Thyroid gland (tissue), 4 donors: ENCODE measurements around the gene STAT1. TPM values are rescaled to one million over a fixed set of nuclear protein-coding genes. Genes with fewer than 3 reads are reported as not detected.

Experiments used
- DNase-seq, 2 donors: peaks; one replicate each; pipeline ENCODE4 v3.0.0-alpha.2; 2019
- H3K27ac ChIP-seq, 3 donors: fragments of 200-600 bp; sonication (generic); 1 replicate in 2 of 3; 2 replicates in 1 of 3; pipeline ENCODE4 v1.5.1; 2016 to 2019; ENCODE audit warnings: mild to moderate bottlenecking in 1 of 3, moderate library complexity in 1 of 3
- H3K27me3 ChIP-seq: fragments of 200-600 bp; sonication (generic); one replicate; pipeline ENCODE4 v1.5.1; 2019
- H3K36me3 ChIP-seq, 2 donors: fragments of 200-600 bp; sonication (generic); one replicate each; pipeline ENCODE4 v1.5.1; 2016 to 2019
- H3K4me1 ChIP-seq, 2 donors: fragments of 200-600 bp; sonication (generic); one replicate each; pipeline ENCODE4 v1.5.1; 2017 to 2019
- H3K4me3 ChIP-seq, 3 donors: fragments of 200-600 bp; sonication (generic); replicated peaks in 1 of 3; 1 replicate in 2 of 3; 2 replicates in 1 of 3; pipeline ENCODE4 v1.5.1; 2016; ENCODE audit warnings: mild to moderate bottlenecking in 1 of 3
- H3K9me3 ChIP-seq: fragments of 200-600 bp; sonication (generic); one replicate; pipeline ENCODE4 v1.5.1; 2017
- POLR2A ChIP-seq, 2 donors: fragments of 450-650 bp; IDR thresholded peaks; one replicate each; pipeline ENCODE4 v1.6.1; 2017; ENCODE audit warnings: antibody characterized with exemption in 2 of 2, mild to moderate bottlenecking in 2 of 2, moderate library complexity in 1 of 2
- WGBS, 2 donors: methylation state at CpG; one replicate each; pipeline ENCODE4 v1.1.5; 2017; 5-methylcytosine and 5-hydroxymethylcytosine counted together
- intact Hi-C: fragments of 100-400 bp; cut with DNase I; formaldehyde crosslinking; loops from one replicate; pipeline ENCODE4 v1.15.1; 2023
- total RNA-seq, 4 donors: library from RNA; depleted of rRNA; stranded (reverse); fragments of >200 nt; gene quantifications; one replicate each; pipeline ENCODE4 v1.2.3, GENCODE V29; 2016
- TF ChIP-seq, protein P1 (sequence below), 6 experiments: fragments of 200-600 bp in 3 of 6; fragments of 450-650 bp in 3 of 6; sonication (generic) in 3 of 6; IDR thresholded peaks; one replicate each; pipeline ENCODE4 v1.5.1; 2016 to 2019; ENCODE audit warnings: antibody characterized with exemption in 6 of 6, mild to moderate bottlenecking in 2 of 6, inconsistent platforms in 1 of 6, moderate library complexity in 1 of 6

STAT1 gene
- total RNA-seq, 4 donors from 2014 or later: 38.0 to 87.7 (median 61.3) TPM

DNA sequence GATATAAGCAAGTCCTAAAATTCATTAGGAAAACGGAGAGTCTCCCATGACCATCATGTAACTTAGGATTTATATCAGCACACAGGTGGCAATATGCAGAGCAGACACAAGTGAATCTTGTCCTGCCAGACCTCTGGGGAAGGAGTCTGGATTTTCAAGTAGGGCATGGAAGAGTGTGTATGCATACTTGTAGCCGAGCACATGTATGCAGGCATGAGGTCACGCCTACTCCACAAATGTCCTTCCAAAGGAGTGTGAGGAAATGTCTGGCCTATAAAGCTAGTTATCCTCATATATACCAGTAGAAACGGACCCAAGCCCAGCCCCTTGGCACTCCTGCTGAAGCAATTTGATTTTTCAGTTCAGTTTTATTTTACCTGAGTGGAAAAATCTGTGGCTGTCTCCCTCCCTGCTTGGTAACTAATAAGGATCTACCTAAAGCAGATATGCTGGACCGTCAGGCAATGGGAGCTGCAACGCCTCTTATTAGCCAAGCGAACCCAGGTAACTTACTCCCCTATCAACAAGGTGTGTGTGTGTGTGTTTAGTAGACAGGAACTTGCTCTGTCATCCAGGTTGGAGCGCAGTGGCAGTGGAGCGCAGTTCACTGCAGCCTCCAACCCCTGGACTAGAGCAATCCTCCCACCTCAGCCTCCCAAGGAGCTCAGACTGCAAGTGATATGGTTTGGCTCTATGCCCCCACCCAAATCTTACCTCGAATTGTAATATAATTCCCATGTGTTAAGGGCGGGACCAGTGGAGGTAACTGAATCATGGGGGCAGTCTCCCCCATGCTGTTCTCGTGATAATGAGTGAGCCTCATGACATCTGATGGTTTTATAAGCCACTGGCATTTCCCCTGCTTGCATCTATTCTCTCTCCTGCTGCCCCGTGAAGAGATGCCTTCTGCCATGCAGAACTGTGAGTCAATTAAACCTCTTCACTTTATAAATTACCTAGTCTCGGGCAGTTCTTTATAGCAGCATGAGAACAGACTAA, 2.8 kb downstream of the STAT1 start:
- 89 to 93% methylated on average over 14 of the region's 14 CpGs for WGBS, 2 donors

DNA sequence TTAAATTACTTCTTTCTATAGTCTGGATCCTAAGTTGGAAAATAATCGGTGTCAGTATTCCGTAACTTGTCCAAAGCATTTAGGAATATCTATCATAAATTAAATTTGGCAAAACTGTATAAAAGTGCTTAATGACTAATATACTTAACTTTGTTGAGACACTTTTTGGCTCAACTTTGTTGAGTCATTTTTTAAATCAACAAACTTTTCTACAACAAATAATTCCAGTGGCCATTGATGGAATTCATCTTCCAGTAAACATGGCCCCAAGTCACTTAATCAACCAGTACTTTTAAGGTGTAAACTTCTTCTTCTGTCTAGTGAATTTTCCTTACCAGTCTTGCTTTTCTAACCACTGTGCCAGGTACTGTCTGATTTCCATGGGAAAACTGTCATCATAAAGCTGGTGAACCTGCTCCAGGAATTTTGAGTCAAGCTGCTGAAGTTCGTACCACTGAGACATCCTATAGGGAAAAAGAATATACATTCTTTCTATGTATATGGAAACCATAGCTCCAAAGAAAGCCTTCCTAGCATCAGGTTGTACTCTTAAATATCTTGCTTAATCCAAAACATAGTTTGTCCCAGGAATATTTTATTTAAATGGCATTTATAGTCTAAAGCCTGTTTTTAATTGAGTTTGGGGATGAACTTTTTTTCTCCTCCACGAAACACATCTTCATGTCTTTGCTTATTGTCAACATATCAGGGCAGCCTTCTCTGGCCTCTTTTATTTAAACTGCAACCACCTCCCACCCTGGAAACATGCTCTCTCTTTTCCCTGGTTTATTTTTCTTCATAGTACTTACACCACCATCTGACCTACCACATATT, 4.2 kb downstream of the STAT1 start:
- Histone ChIP-seq H3K4me3 (no peak overlapping the region), H3K4me1 (peaks cover 14 to 29% of the 10 kb centered on the region in 2 donors), H3K36me3 (peaks cover 22 to 23% of the 10 kb centered on the region in 2 donors), H3K27ac (no peak overlapping the region), H3K9me3 (no peaks in the 10 kb centered on the region), H3K27me3 (no peaks in the 10 kb centered on the region)
- 94 to 97% methylated on average over 4 of the region's 4 CpGs for WGBS, 2 donors
- TF ChIP-seq, protein P1, sequence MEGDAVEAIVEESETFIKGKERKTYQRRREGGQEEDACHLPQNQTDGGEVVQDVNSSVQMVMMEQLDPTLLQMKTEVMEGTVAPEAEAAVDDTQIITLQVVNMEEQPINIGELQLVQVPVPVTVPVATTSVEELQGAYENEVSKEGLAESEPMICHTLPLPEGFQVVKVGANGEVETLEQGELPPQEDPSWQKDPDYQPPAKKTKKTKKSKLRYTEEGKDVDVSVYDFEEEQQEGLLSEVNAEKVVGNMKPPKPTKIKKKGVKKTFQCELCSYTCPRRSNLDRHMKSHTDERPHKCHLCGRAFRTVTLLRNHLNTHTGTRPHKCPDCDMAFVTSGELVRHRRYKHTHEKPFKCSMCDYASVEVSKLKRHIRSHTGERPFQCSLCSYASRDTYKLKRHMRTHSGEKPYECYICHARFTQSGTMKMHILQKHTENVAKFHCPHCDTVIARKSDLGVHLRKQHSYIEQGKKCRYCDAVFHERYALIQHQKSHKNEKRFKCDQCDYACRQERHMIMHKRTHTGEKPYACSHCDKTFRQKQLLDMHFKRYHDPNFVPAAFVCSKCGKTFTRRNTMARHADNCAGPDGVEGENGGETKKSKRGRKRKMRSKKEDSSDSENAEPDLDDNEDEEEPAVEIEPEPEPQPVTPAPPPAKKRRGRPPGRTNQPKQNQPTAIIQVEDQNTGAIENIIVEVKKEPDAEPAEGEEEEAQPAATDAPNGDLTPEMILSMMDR (IDR thresholded peaks at IDR 0.05): no peak
- TF ChIP-seq POLR2A (IDR thresholded peaks at IDR 0.05): no peak
- intact Hi-C loops: loop anchor here (5.0 kb wide), 1 partner anchor 127 kb away; the partner anchor contains the start of gene GLS
- no peak for DNase-seq

More for the DNA sequence above, 2.8 kb downstream of the STAT1 start:
- H3K4me1 ChIP-seq: peaks cover 17 to 31% of the 10 kb centered on the region in 2 donors
- H3K36me3 ChIP-seq: peaks cover 13 to 15% of the 10 kb centered on the region in 2 donors
- intact Hi-C loops: loop anchor here (5.0 kb wide), 1 partner anchor 129 kb away; the partner anchor contains the start of gene GLS
- H3K27me3 ChIP-seq: no peaks in the 10 kb centered on the region
- DNase-seq: no peak
- H3K4me3 ChIP-seq: no peak overlapping the region
- H3K27ac ChIP-seq: no peak overlapping the region
- TF ChIP-seq, protein P1 (IDR thresholded peaks at IDR 0.05): no peak
- no peak for TF ChIP-seq POLR2A (IDR thresholded peaks at IDR 0.05)
- H3K9me3 ChIP-seq: no peaks in the 10 kb centered on the region

- no peak for DNase-seq
- TF ChIP-seq, protein P1 (IDR thresholded peaks at IDR 0.05): no peak
- TF ChIP-seq POLR2A (IDR thresholded peaks at IDR 0.05): no peak
- Histone ChIP-seq H3K4me3 (no peak overlapping the region), H3K9me3 (no peaks in the 10 kb centered on the region), H3K27ac (no peak overlapping the region), H3K4me1 (peaks cover 9 to 26% of the 10 kb centered on the region in 2 donors), H3K27me3 (no peaks in the 10 kb centered on the region), H3K36me3 (peaks cover 31 to 35% of the 10 kb centered on the region in 2 donors)
- intact Hi-C loops: no loop called here
Observed at GRCh38 chr2:191008286-191008685, 5.7 kb downstream of the STAT1 start.

GRCh38 chr2:191006997-191007783, 6.8 kb downstream of the STAT1 start:
- Histone ChIP-seq H3K4me1 (peaks cover 0 to 18% of the 10 kb centered on the region in 2 donors), H3K36me3 (peaks cover 39 to 42% of the 10 kb centered on the region in 2 donors), H3K9me3 (no peaks in the 10 kb centered on the region), H3K27ac (no peak overlapping the region), H3K4me3 (no peak overlapping the region), H3K27me3 (no peaks in the 10 kb centered on the region)
- intact Hi-C loops: no loop called here
- no peak for TF ChIP-seq POLR2A (IDR thresholded peaks at IDR 0.05)
- TF ChIP-seq, protein P1 (IDR thresholded peaks at IDR 0.05): no peak
- WGBS, 2 donors: 96% methylated on average over 4 of the region's 4 CpGs
- DNase-seq: no peak
